Measurements from ENCODE around the gene BCAN. TPM values are rescaled to one million over a fixed set of nuclear protein-coding genes. Genes with fewer than 3 reads are reported as not detected.

BCAN gene
- total RNA-seq, 4 donors from 2014 or later: 21.9 to 50.1 (median 26.0) TPM

- intact Hi-C loops (cut with DNase I; ENCODE audit: low total_unique reads): no loop called here
- WGBS, 2 donors: 44 to 56% methylated on average over 1 of the region's 1 CpG
- no peak for DNase-seq (ENCODE audit: low spot score in 2 of 2)
- no peak overlapping the region for H3K4me3 ChIP-seq (ENCODE audit: low read depth, poor library complexity, severe bottlenecking)
- TF ChIP-seq CTCF (IDR thresholded peaks at IDR 0.05) (no peak), POLR2A (IDR thresholded peaks at IDR 0.05) (no peak)
Observed at GRCh38 chr1:156644640-156645039, 2.7 kb downstream of the BCAN start.

GRCh38 chr1:156645056-156645455 is 3.1 kb downstream of the BCAN start:
- 31 to 46% methylated on average over 3 of the region's 3 CpGs for WGBS, 2 donors
- TF ChIP-seq CTCF (IDR thresholded peaks at IDR 0.05) (no peak), POLR2A (IDR thresholded peaks at IDR 0.05) (no peak)
- no peak overlapping the region for H3K4me3 ChIP-seq (ENCODE audit: low read depth, poor library complexity, severe bottlenecking)
- intact Hi-C loops (cut with DNase I; ENCODE audit: low total_unique reads): no loop called here
- DNase-seq (ENCODE audit: low spot score in 2 of 2): no peak

GRCh38 chr1:156645666-156646065 is 3.7 kb downstream of the BCAN start:
- H3K4me3 ChIP-seq (ENCODE audit: low read depth, poor library complexity, severe bottlenecking): no peak overlapping the region
- intact Hi-C loops (cut with DNase I; ENCODE audit: low total_unique reads): no loop called here
- TF ChIP-seq POLR2A (IDR thresholded peaks at IDR 0.05) (no peak), CTCF (IDR thresholded peaks at IDR 0.05) (no peak)
- 91 to 94% methylated on average over 1 of the region's 1 CpG for WGBS, 2 donors
- no peak for DNase-seq (ENCODE audit: low spot score in 2 of 2)

GRCh38 chr1:156646738-156647211 is 4.9 kb downstream of the BCAN start:
- TF ChIP-seq CTCF (IDR thresholded peaks at IDR 0.05) (no peak), POLR2A (IDR thresholded peaks at IDR 0.05) (no peak)
- H3K4me3 ChIP-seq (ENCODE audit: low read depth, poor library complexity, severe bottlenecking): no peak overlapping the region
- intact Hi-C loops (cut with DNase I; ENCODE audit: low total_unique reads): no loop called here
- no peak for DNase-seq (ENCODE audit: low spot score in 2 of 2)
- WGBS, 2 donors: 29 to 34% methylated on average over 18 to 34 of the region's 51 CpGs

GRCh38 chr1:156647351-156647750 is 5.4 kb downstream of the BCAN start:
- no peak overlapping the region for H3K4me3 ChIP-seq (ENCODE audit: low read depth, poor library complexity, severe bottlenecking)
- TF ChIP-seq CTCF (IDR thresholded peaks at IDR 0.05) (no peak), POLR2A (IDR thresholded peaks at IDR 0.05) (no peak)
- DNase-seq (ENCODE audit: low spot score in 2 of 2): no peak
- 64 to 91% methylated on average over 7 to 10 of the region's 10 CpGs for WGBS, 2 donors
- intact Hi-C loops (cut with DNase I; ENCODE audit: low total_unique reads): no loop called here

- no peak overlapping the region for H3K4me3 ChIP-seq (ENCODE audit: low read depth, poor library complexity, severe bottlenecking)
Observed at GRCh38 chr1:156648496-156648895, 6.6 kb downstream of the BCAN start.

More at GRCh38 chr1:156648496-156648895, 6.6 kb downstream of the BCAN start:
- DNase-seq (ENCODE audit: low spot score in 2 of 2): no peak
- intact Hi-C loops (cut with DNase I; ENCODE audit: low total_unique reads): no loop called here
- WGBS, 2 donors: 82 to 94% methylated on average over 9 to 10 of the region's 10 CpGs
- TF ChIP-seq CTCF (IDR thresholded peaks at IDR 0.05) (no peak), POLR2A (IDR thresholded peaks at IDR 0.05) (no peak)

Measured in lower leg skin (tissue), 4 donors.